GM19397 (cell line): Measurements from ENCODE around the gene MYBPC3.
"Not testable (repeated sequence)": the region's sequence is repeated elsewhere in the genome, so short reads cannot be mapped to it uniquely, and the experiment has no call there.

ENCODE experiments used
- ATAC-seq: cut with Tn5 transposase; IDR thresholded peaks from one replicate; pipeline ENCODE4 v1.9.1; 2021; ENCODE audit warnings: mild to moderate bottlenecking, moderate library complexity; ENCODE audit not compliant: unreplicated experiment

The MYBPC3 gene

GRCh38 chr11:47326198-47326597 lies 26.3 kb downstream of the MYBPC3 start:
- no peak for ATAC-seq

GRCh38 chr11:47325271-47326041 lies 27.0 kb downstream of the MYBPC3 start:
- ATAC-seq = no peak

GRCh38 chr11:47324520-47324919 lies 28.0 kb downstream of the MYBPC3 start:
- no peak for ATAC-seq

GRCh38 chr11:47318166-47318565 lies 34.3 kb downstream of the MYBPC3 start:
- no peak for ATAC-seq

- ATAC-seq = no peak
Measured at GRCh38 chr11:47317064-47317828, 35.3 kb downstream of the MYBPC3 start.

- not testable (repeated sequence) for ATAC-seq
Measured at GRCh38 chr11:47316501-47316900, 36.0 kb downstream of the MYBPC3 start.

- ATAC-seq = no peak
Measured at GRCh38 chr11:47314992-47315391, 37.5 kb downstream of the MYBPC3 start.

- ATAC-seq = no peak
Measured at GRCh38 chr11:47308050-47308823, 44.3 kb downstream of the MYBPC3 start.

GRCh38 chr11:47306484-47306844 lies 46.0 kb downstream of the MYBPC3 start:
- no peak for ATAC-seq

- no peak for ATAC-seq
Measured at GRCh38 chr11:47305734-47306483, 46.6 kb downstream of the MYBPC3 start.

- no peak for ATAC-seq
Measured at GRCh38 chr11:47302853-47303252, 49.6 kb downstream of the MYBPC3 start.

GRCh38 chr11:47299078-47299477 lies 53.4 kb downstream of the MYBPC3 start:
- no peak for ATAC-seq

- no peak for ATAC-seq
Measured at GRCh38 chr11:47296045-47296444, 56.5 kb downstream of the MYBPC3 start.

- no peak for ATAC-seq
Measured at GRCh38 chr11:47295385-47295784, 57.1 kb downstream of the MYBPC3 start.

- ATAC-seq = no peak
Measured at GRCh38 chr11:47289856-47290255, 62.6 kb downstream of the MYBPC3 start.

GRCh38 chr11:47288066-47288465 lies 64.4 kb downstream of the MYBPC3 start:
- ATAC-seq = no peak

GRCh38 chr11:47285969-47286770 lies 66.3 kb downstream of the MYBPC3 start:
- no peak for ATAC-seq

- no peak for ATAC-seq
Measured at GRCh38 chr11:47284151-47284550, 68.4 kb downstream of the MYBPC3 start.

- ATAC-seq = no peak
Measured at GRCh38 chr11:47282462-47282861, 70.0 kb downstream of the MYBPC3 start.
